Body of pancreas (tissue), 4 donors: Measurements from ENCODE around the gene IL12A. TPM values are rescaled to one million over a fixed set of nuclear protein-coding genes. Genes with fewer than 3 reads are reported as not detected.
A peak's percentile ranks its signal among the peaks of the same experiment; 100 is the strongest.

ENCODE experiments used
- ATAC-seq: fragments of 150-250 bp; one replicate; pipeline ENCODE4 v1.9.1; 2016
- DNase-seq, 4 donors: peaks; one replicate each; pipeline ENCODE4 v3.0.0-alpha.2; 2019
- H3K27ac ChIP-seq, 4 donors: fragments of 200-600 bp; sonication (generic); 1 replicate in 3 of 4; 2 replicates in 1 of 4; pipeline versions ENCODE4 v1.5.1 to v1.6.1; 2016 to 2019; ENCODE audit warnings: mild to moderate bottlenecking in 1 of 4, mixed read lengths in 1 of 4, moderate library complexity in 1 of 4
- H3K27me3 ChIP-seq, 2 donors: fragments of 200-600 bp; sonication (generic); one replicate each; pipeline ENCODE4 v1.6.0; 2016; ENCODE audit warnings: mild to moderate bottlenecking in 1 of 2
- H3K36me3 ChIP-seq, 2 donors: fragments of 200-600 bp; sonication (generic); replicated peaks in 1 of 2; 2 replicates each; pipeline ENCODE4 v1.5.1; 2016; ENCODE audit warnings: low read depth in 2 of 2; ENCODE audit not compliant: insufficient read depth in 1 of 2
- H3K4me1 ChIP-seq: fragments of 200-600 bp; sonication (generic); one replicate; pipeline ENCODE4 v1.6.0; 2016
- H3K4me3 ChIP-seq, 2 donors: fragments of 200-600 bp; sonication (generic); 1 replicate in 1 of 2; 2 replicates in 1 of 2; pipeline ENCODE4 v1.5.1; 2016 to 2019
- H3K9me3 ChIP-seq, 3 donors: fragments of 200-600 bp; sonication (generic); 1 replicate in 2 of 3; 2 replicates in 1 of 3; pipeline ENCODE4 v1.5.1; 2016
- CTCF ChIP-seq, 7 experiments: fragments of 450-650 bp in 4 of 7; fragments of 200-600 bp in 3 of 7; sonication (generic) in 3 of 7; IDR thresholded peaks; one replicate each; pipeline ENCODE4 v1.5.1; 2016 to 2019; ENCODE audit warnings: antibody characterized with exemption in 7 of 7
- POLR2A ChIP-seq, 3 donors: fragments of 450-650 bp; IDR thresholded peaks; one replicate each; pipeline ENCODE4 v1.6.1; 2016; ENCODE audit warnings: antibody characterized with exemption in 3 of 3, mild to moderate bottlenecking in 2 of 3
- WGBS, 2 donors: methylation state at CpG; one replicate each; pipeline ENCODE4 v1.1.5; 2017; 5-methylcytosine and 5-hydroxymethylcytosine counted together
- intact Hi-C: fragments of 100-400 bp; cut with DNase I; formaldehyde crosslinking; loops from one replicate; pipeline ENCODE4 v1.15.1; 2023
- total RNA-seq, 2 donors: library from RNA; depleted of rRNA; stranded (reverse); fragments of >200 nt; gene quantifications; one replicate each; pipeline ENCODE4 v1.1.0, GENCODE V29; 2016

The IL12A gene
- 1 to 10 TPM in 1 of 2 donors, under 1 TPM in 1; 0.26 to 1.6 TPM for total RNA-seq

GRCh38 chr3:159988617-159989271 lies at the start of gene IL12A:
Gene IL12A (plus strand): TSS chr3:159988835.
- no peak for TF ChIP-seq POLR2A (IDR thresholded peaks at IDR 0.05)
- TF ChIP-seq CTCF (IDR thresholded peaks at IDR 0.05): peak; percentile 74 to 93 (median 81)
- intact Hi-C loops: no loop called here
- Histone ChIP-seq H3K36me3 (no peaks in the 10 kb centered on the region), H3K4me3 (peak within 1 kb of the TSS; percentile 30 to 57), H3K27me3 (no peaks in the 10 kb centered on the region), H3K27ac (peak within 1 kb of the TSS in 3 of 4 donors; percentile 45 to 59 (median 49)), H3K9me3 (no peaks in the 10 kb centered on the region), H3K4me1 (peaks cover 25% of the 10 kb centered on the region)
- peak; percentile 72 to 78 (median 74) for DNase-seq
- 0 to 3% methylated on average over 5 to 54 of the region's 54 CpGs for WGBS, 2 donors
- peak; percentile 91 for ATAC-seq

- Histone ChIP-seq H3K9me3 (no peaks in the 10 kb centered on the region), H3K27ac (no peak overlapping the region), H3K36me3 (no peaks in the 10 kb centered on the region), H3K27me3 (no peaks in the 10 kb centered on the region), H3K4me1 (no peaks in the 10 kb centered on the region), H3K4me3 (no peak overlapping the region)
- 57 to 59% methylated on average over 4 to 6 of the region's 6 CpGs for WGBS, 2 donors
- DNase-seq (no peak), ATAC-seq (no peak)
- intact Hi-C loops: no loop called here
- TF ChIP-seq POLR2A (IDR thresholded peaks at IDR 0.05) (no peak), CTCF (IDR thresholded peaks at IDR 0.05) (no peak)
Observed at GRCh38 chr3:159941038-159942000, 47.3 kb upstream of the IL12A start.

- WGBS, 2 donors: 64 to 67% methylated on average over 1 of the region's 1 CpG
- no peak overlapping the region for H3K4me3 ChIP-seq
- no peaks in the 10 kb centered on the region for H3K27me3 ChIP-seq
- TF ChIP-seq CTCF (IDR thresholded peaks at IDR 0.05): no peak
- TF ChIP-seq POLR2A (IDR thresholded peaks at IDR 0.05): no peak
- no peaks in the 10 kb centered on the region for H3K9me3 ChIP-seq
- intact Hi-C loops: no loop called here
- DNase-seq: no peak
- no peaks in the 10 kb centered on the region for H3K36me3 ChIP-seq
- ATAC-seq: no peak
- no peaks in the 10 kb centered on the region for H3K4me1 ChIP-seq
- H3K27ac ChIP-seq: no peak overlapping the region
Observed at GRCh38 chr3:159944781-159945180, 43.9 kb upstream of the IL12A start.

GRCh38 chr3:159945930-159946329 lies 42.7 kb upstream of the IL12A start:
- DNase-seq (no peak), ATAC-seq (no peak)
- H3K27ac ChIP-seq: no peak overlapping the region
- TF ChIP-seq POLR2A (IDR thresholded peaks at IDR 0.05) (no peak), CTCF (IDR thresholded peaks at IDR 0.05) (no peak)
- 72 to 85% methylated on average over 2 of the region's 2 CpGs for WGBS, 2 donors
- H3K27me3 ChIP-seq: no peaks in the 10 kb centered on the region
- H3K4me1 ChIP-seq: no peaks in the 10 kb centered on the region
- intact Hi-C loops: no loop called here
- no peaks in the 10 kb centered on the region for H3K9me3 ChIP-seq
- H3K36me3 ChIP-seq: no peaks in the 10 kb centered on the region
- H3K4me3 ChIP-seq: no peak overlapping the region
